Activated T-cell treated with anti-CD3 and anti-CD28 coated beads for 1 hour (primary cell): ENCODE data around the gene RUSC2.
"Not testable (repeated sequence)": the region's sequence is repeated elsewhere in the genome, so short reads cannot be mapped to it uniquely, and the experiment has no call there.

Experiments
- DNase-seq: peaks from one replicate; pipeline ENCODE4 v3.0.0-alpha.2; 2020; ENCODE audit warnings: low read depth

Gene RUSC2

GRCh38 chr9:35523556-35523955 is 33.6 kb downstream of the RUSC2 start:
- not testable (repeated sequence) for DNase-seq

GRCh38 chr9:35526087-35526801 is 36.3 kb downstream of the RUSC2 start:
- no peak for DNase-seq

GRCh38 chr9:35529161-35529823 is 39.4 kb downstream of the RUSC2 start:
- DNase-seq = no peak

- DNase-seq = no peak
These were observed 43.5 kb downstream of the RUSC2 start for GRCh38 chr9:35533398-35533797.

- DNase-seq = not testable (repeated sequence)
These were observed 45.0 kb downstream of the RUSC2 start for GRCh38 chr9:35534921-35535320.

- DNase-seq = no peak
These were observed 48.0 kb downstream of the RUSC2 start for GRCh38 chr9:35537913-35538312.

GRCh38 chr9:35538361-35539234 is 48.7 kb downstream of the RUSC2 start:
- no peak for DNase-seq
